ENCODE results near the gene NTM.

- TF ChIP-seq CTCF (IDR thresholded peaks at IDR 0.05; ENCODE audit: poor library complexity) (no peak), EZH2 (IDR thresholded peaks at IDR 0.05; ENCODE audit: borderline replicate concordance) (no peak), EZH2phosphoT487 (IDR thresholded peaks at IDR 0.05; ENCODE audit: low read depth, severe bottlenecking, unreplicated experiment) (no peak)
These were observed 84.6 kb downstream of the NTM start for GRCh38 chr11:131454989-131455388.

Data from hepatocyte (in vitro differentiated cells).